GM19193 (cell line): ENCODE results near the gene LANCL1.

Source experiments
- POLR2A ChIP-seq: IDR thresholded peaks from 4 replicates; pipeline ENCODE4 v1.6.1; 2011; ENCODE audit not compliant: insufficient read depth, insufficient read length; ENCODE audit errors: extremely low read depth

The LANCL1 gene

DNA sequence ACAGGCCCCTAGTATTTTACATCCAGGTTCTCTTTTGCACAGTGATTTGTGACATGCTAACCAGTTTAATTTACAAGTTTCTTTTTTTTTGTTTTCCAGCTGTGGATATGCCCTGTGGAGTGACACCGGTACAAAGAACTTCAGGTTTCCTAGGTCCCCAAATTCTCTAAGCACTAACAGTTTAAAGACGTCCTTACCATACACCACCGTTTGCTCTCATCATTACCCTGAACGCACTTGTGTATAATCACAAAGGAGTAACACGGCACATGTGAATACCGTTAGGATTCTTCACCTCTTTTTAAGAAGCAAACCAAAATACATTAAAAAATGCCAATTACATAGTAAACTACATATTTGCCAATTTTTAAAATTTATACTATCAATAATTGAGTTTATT, 853 bp downstream of the LANCL1 start:
- no peak for TF ChIP-seq POLR2A

DNA sequence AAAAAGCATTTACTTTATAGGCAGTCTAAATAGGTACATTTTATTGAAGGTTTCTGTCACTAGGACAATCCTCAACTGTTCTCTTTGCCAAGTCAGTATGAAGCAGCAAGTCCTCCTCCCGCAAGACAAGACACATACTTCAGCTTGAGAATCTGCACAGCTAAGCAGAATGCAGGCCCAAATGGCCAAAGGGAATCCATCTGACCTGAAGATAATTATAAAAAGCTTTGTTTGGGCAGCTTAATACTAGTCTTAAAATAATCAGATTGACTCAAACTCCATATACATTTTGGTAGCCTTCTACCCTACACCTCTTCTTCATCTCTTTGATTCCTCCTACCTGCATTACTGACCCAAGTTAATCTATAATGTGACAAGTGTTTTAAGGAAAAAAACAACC, 1.8 kb downstream of the LANCL1 start:
- TF ChIP-seq POLR2A: no peak

DNA sequence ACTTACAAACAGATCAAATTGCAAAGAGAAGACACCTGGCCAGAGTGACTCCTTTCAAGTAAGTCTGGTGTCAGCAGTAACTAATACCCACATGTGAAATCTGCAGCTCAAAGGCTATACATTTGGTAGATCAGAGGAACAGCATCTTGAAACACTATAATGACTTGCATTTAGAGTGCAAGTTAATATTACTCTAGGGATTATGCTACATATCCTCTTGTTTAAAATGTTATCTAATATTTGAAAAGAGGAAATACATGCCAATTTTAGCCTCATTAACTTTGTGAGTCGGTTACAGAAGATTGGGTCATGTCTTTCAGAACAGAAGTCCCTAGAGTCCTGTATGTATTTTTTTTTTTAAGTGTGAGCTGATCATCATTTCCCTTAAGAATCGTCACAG, 15.2 kb downstream of the LANCL1 start:
- no peak for TF ChIP-seq POLR2A

DNA sequence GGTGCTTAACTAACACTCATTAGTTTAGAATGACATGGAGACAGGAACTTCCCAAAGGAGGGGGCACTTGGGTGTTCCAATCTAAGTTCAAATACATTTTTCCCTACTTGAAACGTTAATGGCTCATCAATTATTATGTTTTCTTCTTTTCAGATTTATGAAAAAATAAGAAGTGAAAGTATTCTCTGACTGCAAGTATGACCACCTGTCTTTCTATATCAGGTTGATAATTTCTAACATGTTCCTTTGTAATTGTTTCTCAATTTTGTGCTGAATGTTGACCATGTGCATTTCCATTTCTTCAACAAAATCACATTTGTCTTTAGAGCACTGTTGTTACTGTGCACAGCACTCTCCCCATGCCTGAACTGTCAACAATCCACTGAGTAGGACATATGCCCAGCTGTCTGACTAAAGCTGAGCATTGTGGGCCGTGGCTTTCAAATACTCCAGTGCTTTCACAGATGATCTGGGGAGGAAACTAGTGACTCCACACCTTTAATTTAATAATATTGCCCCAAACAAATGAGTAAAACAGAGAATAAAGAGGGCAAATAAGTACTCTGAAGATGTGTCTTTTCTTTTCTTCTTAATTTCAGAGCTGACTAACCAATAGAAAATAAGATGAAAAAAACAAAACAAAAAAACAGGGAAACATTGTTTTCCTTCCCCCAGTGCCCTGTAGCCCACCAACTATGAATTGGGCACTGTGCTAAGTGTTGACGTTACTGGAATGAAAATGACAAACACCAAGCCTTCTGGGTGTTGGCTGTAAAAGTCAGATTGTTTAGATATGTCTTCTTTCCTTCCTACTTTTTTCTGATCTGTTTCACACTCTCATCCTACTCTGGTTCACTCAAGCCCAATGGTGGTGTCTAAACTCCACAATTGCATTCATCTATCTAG, 16.0 kb downstream of the LANCL1 start:
- no peak for TF ChIP-seq POLR2A

DNA sequence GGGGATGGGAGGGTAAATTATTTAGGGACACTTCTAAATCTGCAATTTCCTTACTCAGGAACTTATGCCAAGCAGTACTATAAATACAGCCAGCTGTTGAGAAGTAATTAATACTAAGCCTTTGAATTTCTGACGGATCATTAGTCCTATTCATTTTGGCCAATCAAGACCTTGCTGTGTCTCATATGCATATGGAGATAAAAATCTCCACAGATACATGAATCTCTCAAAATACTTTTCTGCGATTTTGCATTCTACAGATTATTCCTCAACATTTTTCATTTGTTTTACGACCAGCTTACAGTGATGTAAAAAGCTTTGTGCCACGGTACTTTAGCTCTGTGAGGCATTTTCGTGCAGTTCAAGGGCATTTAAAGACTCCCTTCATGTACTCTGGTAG, 16.7 kb downstream of the LANCL1 start:
- TF ChIP-seq POLR2A: no peak

DNA sequence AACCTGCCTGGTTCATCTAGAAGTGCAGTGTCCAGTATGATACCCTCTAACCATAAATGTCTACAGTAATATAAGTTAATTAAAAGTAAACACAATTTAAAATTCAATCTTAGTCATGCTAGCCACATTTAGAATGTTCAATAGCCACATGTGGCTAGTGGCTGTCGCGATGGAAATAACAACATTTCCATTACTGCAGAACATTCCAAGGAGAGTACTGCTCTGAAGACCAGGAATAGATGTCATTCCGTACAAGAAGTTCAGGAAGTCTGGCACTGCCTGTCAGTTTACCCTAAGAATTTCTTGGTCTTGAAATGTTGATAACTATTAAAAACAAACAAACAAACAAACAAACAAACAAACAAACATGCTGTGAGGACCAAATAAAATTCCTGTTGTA, 17.2 kb downstream of the LANCL1 start:
- no peak for TF ChIP-seq POLR2A

DNA sequence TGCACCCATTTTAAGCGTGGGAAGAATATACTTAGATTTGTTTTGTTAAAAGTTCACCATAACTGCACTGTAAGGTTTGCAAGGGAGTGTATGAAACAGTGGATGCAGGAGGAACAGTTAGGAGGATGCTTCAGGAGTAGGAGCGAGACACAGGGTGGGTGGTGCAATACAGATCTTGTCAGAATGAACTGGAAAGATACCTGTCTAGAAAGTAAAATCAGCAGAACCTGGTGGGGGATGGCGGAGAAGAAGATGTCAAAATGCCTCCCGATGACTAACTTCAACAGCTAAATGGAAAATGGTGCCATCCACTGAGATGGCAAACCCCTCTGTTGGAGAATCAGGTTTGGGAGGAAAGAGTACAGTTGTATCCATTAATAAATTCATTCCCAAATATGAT, 18.2 kb downstream of the LANCL1 start:
- TF ChIP-seq POLR2A: no peak

DNA sequence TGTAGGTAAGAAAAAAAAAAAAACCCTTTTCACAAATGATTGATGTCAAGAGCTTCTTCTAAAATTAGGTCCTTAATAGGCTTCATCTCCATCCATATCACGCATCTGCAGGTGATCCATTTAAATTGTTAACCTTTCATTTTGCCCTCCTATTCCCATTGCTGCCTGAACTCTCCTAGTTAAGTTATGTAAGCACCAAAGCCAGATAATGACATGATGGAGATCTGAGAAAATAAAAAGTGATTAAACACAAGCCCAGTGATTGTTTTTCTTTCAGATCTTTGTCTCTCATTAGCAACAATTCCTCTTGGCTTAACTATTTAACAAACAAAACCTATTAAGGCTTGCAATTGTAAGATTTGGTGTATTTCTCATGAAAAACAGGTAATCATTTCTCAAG, 20.0 kb downstream of the LANCL1 start:
- no peak for TF ChIP-seq POLR2A

DNA sequence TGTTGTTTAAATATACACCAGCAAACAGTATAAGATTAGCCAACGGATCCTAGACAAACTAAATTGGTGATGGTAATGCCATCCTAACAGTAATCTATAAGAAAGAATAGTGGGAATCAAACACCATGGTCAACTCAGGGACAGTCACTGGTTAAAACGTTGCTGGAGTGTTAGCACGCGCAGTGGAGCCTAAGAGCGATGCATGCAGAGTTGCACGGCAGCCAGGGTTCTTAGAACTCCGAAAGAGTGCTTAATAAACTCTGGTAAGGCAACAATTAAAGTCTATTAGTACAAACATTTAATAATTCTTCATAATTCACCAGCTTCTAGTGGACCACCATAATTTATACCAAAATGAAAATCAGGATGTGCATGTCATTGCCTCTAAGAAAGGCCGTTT, 22.2 kb downstream of the LANCL1 start:
- no peak for TF ChIP-seq POLR2A

DNA sequence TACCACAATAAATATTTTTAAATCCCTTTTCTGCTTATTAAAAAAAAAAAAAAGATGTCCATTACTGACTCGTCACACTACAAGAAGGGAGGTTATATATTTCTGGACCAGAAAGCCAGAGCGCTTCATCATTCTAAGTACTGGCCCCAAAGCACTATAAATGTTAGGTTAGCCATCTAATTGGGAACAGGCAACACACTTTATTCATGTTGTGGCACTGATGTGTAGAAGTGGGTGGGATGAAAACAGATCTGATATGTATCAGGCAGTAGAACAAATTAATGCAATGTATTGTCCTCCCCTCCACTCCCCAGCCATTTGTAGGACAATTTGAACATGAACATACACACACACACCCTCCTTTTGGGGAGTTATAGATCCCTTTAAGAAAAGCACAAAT, 24.4 kb downstream of the LANCL1 start:
- TF ChIP-seq POLR2A: no peak

DNA sequence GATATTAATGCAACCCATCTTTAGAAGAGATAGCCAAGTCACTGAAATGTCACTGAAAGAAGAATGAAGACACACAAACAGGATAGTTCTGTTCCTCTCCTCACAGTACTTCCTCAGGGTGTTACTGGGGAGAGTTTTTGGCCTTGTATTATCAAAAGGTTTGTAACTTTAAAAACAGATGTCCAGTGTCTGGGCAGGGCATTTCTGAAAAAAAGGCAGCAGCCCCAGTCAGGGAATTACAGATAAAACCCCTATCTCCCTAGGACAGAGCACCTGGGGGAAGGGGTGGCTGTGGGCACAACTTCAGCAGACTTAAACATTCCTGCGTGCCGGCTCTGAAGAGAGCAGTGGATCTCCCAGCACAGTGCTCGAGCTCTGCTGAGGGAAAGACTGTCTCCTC, 30.8 kb downstream of the LANCL1 start:
- no peak for TF ChIP-seq POLR2A

DNA sequence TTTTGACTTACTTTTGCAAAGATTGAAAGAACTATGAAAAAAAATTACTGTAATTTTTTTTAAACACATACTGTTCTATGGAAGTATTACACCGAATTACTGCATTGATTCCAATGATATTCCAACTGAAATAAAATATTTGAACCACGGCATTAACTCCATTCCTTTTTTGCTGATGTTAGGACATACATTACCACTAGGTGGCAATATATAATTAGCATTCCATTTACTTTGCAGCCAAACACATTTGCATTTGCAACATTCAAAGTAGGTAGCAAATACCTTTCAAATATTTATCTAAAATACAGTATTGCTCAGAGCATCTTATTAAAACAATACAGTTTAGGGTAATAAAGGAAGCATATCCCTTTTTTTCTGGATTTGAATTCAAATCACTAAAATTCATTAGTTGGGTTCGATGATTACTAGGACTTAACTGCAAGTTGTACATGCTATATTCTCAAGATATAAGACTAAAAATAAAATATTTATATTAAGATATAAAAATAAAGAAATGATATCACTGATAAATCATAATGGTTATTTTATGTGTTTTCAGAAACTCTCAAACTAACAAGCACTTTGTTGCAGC, 31.3 kb downstream of the LANCL1 start:
- TF ChIP-seq POLR2A: no peak

DNA sequence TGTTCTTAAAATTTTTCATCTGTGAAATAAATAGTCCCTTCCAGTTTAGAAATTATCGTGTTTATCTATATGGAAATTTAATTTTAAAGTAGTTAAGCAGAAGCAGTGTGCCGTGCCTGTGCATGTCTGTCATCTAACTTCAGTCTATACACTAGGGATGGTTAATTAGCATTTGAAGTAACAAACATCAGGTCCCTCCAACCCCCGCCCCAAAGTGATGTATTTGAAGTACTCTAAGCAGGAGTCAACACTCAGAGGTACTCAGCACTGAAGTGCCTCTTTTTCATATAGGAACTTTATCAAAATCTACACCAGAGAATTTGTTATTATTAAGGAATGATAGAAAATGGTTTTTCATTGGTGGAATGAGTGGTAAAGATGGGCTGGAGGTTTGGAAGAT, 33.0 kb downstream of the LANCL1 start:
- no peak for TF ChIP-seq POLR2A

DNA sequence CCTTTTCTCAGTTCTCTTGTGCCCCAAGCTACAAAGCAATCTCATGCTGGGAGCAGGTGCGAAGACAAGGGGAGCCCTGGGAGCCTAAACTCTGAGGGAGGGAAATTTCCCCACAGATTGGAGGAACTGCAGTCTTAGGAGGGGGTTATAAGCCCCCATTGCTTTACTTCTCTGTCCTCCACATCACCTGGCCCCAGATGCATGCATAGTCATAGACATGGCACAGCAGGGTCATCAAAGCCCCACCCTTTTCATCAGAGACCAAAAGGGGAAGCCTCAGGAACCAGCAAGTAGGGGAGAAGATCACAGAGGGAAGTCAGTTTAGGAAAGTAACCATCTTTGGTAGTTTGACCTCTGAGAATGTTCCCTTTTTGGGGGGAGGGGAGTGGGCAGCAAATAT, 33.7 kb downstream of the LANCL1 start:
- TF ChIP-seq POLR2A: no peak

DNA sequence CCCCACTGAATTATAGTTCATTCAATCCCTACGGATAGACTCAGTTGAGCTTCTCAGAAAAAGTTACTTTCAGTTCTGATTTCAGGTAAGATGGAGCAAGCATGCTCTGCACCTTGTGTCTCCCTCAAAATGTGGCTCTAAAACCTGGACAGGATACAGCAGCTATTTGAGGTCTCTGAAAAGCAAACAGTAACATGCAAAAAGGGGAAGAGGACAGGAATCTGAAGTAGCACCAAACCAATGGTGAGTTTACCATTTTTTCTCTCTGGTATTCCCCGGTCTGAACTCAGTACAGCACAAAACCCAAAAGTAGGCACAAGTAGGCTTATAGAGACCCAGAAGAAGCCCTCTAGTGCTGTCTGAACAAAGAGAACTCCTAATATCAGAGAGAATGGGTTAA, 34.1 kb downstream of the LANCL1 start:
- TF ChIP-seq POLR2A: no peak

DNA sequence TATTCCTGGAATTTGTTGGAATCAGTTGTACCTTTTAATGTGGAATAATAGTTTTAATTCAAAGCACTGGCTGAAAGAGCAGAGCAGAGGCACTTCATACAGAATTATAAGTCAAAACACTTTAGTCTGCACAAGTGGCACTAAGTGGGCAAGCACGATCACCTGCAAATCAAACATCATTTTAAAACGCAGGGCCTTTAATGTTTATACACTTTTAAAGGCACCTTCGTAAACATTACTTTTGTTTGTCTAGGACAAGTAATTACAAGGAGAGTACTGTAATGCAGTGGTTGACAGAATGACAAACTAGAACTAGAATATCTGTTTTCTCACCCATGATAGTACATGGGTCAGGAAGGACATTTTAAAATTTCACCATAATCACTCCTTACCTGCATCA, 36.4 kb downstream of the LANCL1 start:
- no peak for TF ChIP-seq POLR2A
